Tibial artery (tissue), 4 donors: ENCODE measurements around the gene NBL1.

ENCODE experiments used
- DNase-seq, 2 donors: peaks; one replicate each; pipeline ENCODE4 v3.0.0-alpha.2; 2019
- H3K27ac ChIP-seq, 2 donors: fragments of 200-600 bp; sonication (generic) in 1 of 2; 1 replicate in 1 of 2; 2 replicates in 1 of 2; pipeline ENCODE4 v1.5.1; 2018 to 2019; ENCODE audit warnings: mild to moderate bottlenecking in 1 of 2
- H3K27me3 ChIP-seq, 2 donors: fragments of 200-600 bp; sonication (generic) in 1 of 2; one replicate each; pipeline versions ENCODE4 v1.5.1 to v1.6.0; 2016 to 2019
- H3K36me3 ChIP-seq, 3 donors: fragments of 200-600 bp; sonication (generic) in 2 of 3; one replicate each; pipeline ENCODE4 v1.5.1; 2016 to 2019; ENCODE audit warnings: mild to moderate bottlenecking in 2 of 3
- H3K4me1 ChIP-seq, 4 donors: fragments of 200-600 bp; sonication (generic) in 2 of 4; 1 replicate in 3 of 4; 2 replicates in 1 of 4; pipeline ENCODE4 v1.5.1; 2016 to 2019
- H3K4me3 ChIP-seq, 2 donors: fragments of 200-600 bp; sonication (generic) in 1 of 2; 1 replicate in 1 of 2; 2 replicates in 1 of 2; pipeline ENCODE4 v1.5.1; 2018 to 2019; ENCODE audit warnings: mild to moderate bottlenecking in 2 of 2
- H3K9me3 ChIP-seq, 3 donors: fragments of 200-600 bp; sonication (generic) in 1 of 3; one replicate each; pipeline ENCODE4 v1.5.1; 2016 to 2019
- CTCF ChIP-seq, 2 experiments: fragments of 200-600 bp in 1 of 2; fragments of 450-650 bp in 1 of 2; IDR thresholded peaks; one replicate each; pipeline ENCODE4 v1.5.1; 2017 to 2019; ENCODE audit warnings: antibody characterized with exemption in 2 of 2, mild to moderate bottlenecking in 1 of 2, moderate library complexity in 1 of 2
- intact Hi-C: fragments of 100-400 bp; cut with DNase I; formaldehyde crosslinking; loops from one replicate; pipeline ENCODE4 v1.15.0; 2023; ENCODE audit warnings: low total_unique reads

NBL1 gene

DNA sequence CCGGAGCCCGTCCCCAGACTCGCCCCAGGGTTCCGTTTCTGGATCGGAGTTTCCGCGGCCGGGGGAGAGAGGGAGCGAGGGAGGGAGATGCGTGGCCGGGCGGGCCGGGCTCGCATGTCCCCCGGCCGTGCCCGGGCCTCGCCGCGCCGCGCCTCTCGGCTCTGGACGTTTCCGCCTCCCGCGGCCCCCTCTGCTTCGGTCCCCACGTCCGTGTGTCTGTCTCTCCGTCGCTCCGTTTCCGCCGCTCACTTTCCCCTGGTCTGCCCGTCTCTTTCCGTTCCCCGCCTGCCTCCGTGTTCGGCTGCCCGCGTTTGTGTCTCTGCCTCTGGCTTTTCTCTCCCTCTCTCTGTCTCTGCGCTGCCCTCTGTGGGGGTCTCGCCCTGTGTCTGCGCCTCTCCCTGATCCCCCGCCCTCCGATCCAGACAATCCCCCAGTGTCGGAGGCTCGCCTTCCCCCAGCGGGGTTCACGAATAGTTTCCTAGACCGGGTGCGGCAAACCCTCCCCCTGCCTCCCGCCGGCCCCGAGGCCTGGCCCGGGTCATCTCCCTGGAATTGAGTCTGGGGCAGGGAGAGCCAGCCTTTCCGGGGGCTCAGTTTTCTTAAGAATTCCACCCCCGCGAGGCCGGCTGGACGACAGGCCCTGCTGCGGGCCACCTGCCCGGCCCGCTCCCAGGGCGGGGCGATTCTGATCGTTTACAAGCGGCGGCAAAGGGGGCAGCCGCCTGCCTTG is 735 bp downstream of the NBL1 start:
- Histone ChIP-seq H3K4me1 (peaks cover 0 to 63% (median 43%) of the 10 kb centered on the region in 4 donors), H3K27ac (peak overlapping the region; percentile 89), H3K4me3 (peak overlapping the region; percentile 85 to 90), H3K9me3 (no peaks in the 10 kb centered on the region), H3K27me3 (no peaks in the 10 kb centered on the region), H3K36me3 (no peaks in the 10 kb centered on the region)
- no peak for DNase-seq
- TF ChIP-seq CTCF (IDR thresholded peaks at IDR 0.05): no peak
- intact Hi-C loops: loop anchor here (5.0 kb wide), 2 partner anchors 48 to 158 kb away; partner anchors contain the start of gene CAPZB

GRCh38 chr1:19645411-19646251 is 1.5 kb downstream of the NBL1 start:
- Histone ChIP-seq H3K36me3 (no peaks in the 10 kb centered on the region), H3K27me3 (no peaks in the 10 kb centered on the region), H3K27ac (peak overlapping the region; percentile 89), H3K4me1 (peaks cover 0 to 63% (median 50%) of the 10 kb centered on the region in 4 donors), H3K9me3 (no peaks in the 10 kb centered on the region), H3K4me3 (peak overlapping the region; percentile 85 to 90)
- DNase-seq: no peak
- intact Hi-C loops: loop anchor here (5.0 kb wide), 2 partner anchors 48 to 158 kb away; partner anchors contain the start of gene CAPZB
- no peak for TF ChIP-seq CTCF (IDR thresholded peaks at IDR 0.05)

DNA sequence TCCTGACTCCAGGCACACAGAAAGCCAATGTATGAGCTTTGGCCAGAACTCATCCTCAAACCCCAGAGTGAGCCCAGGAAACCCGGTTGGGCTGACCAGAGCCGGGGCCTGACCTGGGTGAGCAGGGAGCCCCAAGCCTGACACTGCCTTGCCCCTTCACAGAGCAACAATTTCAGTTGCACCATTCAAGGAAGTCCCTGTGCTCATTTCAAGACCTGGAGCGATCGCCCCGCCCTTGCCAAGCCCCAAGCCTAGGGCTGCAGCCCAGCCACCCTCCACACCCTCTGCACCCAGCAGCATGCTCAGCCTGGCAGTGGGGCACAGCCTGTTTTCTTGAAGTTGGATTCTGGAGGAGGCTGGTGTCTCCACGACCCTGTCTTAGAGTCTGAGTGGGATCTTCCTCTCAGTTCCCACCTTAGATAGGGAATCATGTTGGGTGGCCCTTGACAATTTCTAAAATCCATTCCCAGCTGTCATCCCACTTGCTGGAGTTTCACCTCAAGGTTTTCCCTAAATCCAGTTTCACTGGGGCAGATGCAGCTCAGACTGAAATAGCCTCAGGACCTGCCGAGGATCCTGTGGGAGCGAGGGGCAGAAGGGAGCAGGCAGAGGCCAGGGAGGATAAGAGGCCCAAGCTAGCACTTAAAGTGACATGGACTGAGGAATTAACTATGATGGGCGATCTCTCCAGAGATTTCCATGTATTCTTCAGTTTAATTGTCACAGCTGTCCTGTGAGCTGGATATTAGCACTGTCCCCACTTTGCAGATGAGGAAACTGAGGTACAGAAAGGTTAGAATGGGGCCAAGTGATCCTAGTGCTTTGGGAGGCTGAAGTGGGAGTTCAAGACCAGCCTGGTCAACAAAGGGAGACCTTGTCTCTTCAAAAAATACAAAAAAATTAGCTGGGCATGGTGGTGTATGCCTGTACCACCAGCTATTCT is 2.5 kb downstream of the NBL1 start:
- Histone ChIP-seq H3K4me1 (peaks cover 0 to 72% (median 56%) of the 10 kb centered on the region in 4 donors), H3K27ac (peak overlapping the region; percentile 89), H3K27me3 (no peaks in the 10 kb centered on the region), H3K4me3 (peak overlapping the region; percentile 85 to 90), H3K36me3 (no peaks in the 10 kb centered on the region), H3K9me3 (no peaks in the 10 kb centered on the region)
- no peak for DNase-seq
- TF ChIP-seq CTCF (IDR thresholded peaks at IDR 0.05): no peak
- intact Hi-C loops: loop anchor here (5.0 kb wide), 2 partner anchors 49 to 159 kb away; partner anchors contain the start of gene CAPZB

GRCh38 chr1:19647643-19648042 is 3.5 kb downstream of the NBL1 start:
- Histone ChIP-seq H3K4me3 (no peak overlapping the region), H3K27me3 (no peaks in the 10 kb centered on the region), H3K36me3 (no peaks in the 10 kb centered on the region), H3K9me3 (no peaks in the 10 kb centered on the region), H3K27ac (peak overlapping the region in 1 of 2 donors; percentile 89), H3K4me1 (peaks cover 0 to 79% (median 62%) of the 10 kb centered on the region in 4 donors)
- DNase-seq: no peak
- no peak for TF ChIP-seq CTCF (IDR thresholded peaks at IDR 0.05)
- intact Hi-C loops: loop anchor here (5.0 kb wide), 2 partner anchors 50 to 160 kb away; partner anchors contain the start of gene CAPZB

- DNase-seq: no peak
- no peaks in the 10 kb centered on the region for H3K27me3 ChIP-seq
- intact Hi-C loops: loop anchor here (5.0 kb wide), 2 partner anchors 51 to 161 kb away; partner anchors contain the start of gene CAPZB
- H3K4me1 ChIP-seq: peaks cover 0 to 73% (median 59%) of the 10 kb centered on the region in 4 donors
- H3K36me3 ChIP-seq: no peaks in the 10 kb centered on the region
- TF ChIP-seq CTCF (IDR thresholded peaks at IDR 0.05): no peak
- no peaks in the 10 kb centered on the region for H3K9me3 ChIP-seq
- H3K4me3 ChIP-seq: no peak overlapping the region
- H3K27ac ChIP-seq: peak overlapping the region; percentile 48 to 89
Observed at GRCh38 chr1:19648239-19648638, 4.1 kb downstream of the NBL1 start.
